Uterus (tissue), 2 donors: ENCODE measurements around the gene TCAF2.
"Not testable (repeated sequence)": the region's sequence is repeated elsewhere in the genome, so short reads cannot be mapped to it uniquely, and the experiment has no call there.

ENCODE experiments used
- POLR2A ChIP-seq, 2 donors: fragments of 450-650 bp; IDR thresholded peaks; one replicate each; pipeline ENCODE4 v1.6.1; 2016; ENCODE audit warnings: antibody characterized with exemption in 2 of 2, mild to moderate bottlenecking in 1 of 2, moderate library complexity in 1 of 2
- TF ChIP-seq, protein P1 (sequence below), 4 experiments: fragments of 200-600 bp in 2 of 4; fragments of 450-650 bp in 2 of 4; sonication (generic) in 2 of 4; IDR thresholded peaks; one replicate each; pipeline ENCODE4 v1.5.1; 2016 to 2019; ENCODE audit warnings: antibody characterized with exemption in 4 of 4, mild to moderate bottlenecking in 2 of 4, moderate library complexity in 1 of 4

DNA sequence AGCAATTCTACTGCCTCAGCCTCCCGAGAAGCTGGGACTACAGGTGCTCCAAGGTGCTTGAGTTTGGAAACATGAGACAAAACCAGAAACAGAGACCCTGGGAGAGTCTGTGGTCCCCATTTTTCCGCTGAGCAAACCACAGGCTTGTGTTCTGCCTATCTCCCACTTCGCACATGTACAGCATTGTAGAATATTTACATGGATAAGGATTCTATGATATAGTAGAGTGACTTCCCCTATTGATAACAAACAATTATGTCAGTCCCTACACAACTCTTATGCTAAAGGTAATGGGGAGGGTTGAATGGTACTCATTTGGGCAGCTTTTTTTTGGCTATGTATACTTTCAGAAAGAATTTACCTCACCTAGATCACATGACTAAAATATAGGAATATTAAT is 29.1 kb downstream of the TCAF2 start:
- TF ChIP-seq, protein P1, sequence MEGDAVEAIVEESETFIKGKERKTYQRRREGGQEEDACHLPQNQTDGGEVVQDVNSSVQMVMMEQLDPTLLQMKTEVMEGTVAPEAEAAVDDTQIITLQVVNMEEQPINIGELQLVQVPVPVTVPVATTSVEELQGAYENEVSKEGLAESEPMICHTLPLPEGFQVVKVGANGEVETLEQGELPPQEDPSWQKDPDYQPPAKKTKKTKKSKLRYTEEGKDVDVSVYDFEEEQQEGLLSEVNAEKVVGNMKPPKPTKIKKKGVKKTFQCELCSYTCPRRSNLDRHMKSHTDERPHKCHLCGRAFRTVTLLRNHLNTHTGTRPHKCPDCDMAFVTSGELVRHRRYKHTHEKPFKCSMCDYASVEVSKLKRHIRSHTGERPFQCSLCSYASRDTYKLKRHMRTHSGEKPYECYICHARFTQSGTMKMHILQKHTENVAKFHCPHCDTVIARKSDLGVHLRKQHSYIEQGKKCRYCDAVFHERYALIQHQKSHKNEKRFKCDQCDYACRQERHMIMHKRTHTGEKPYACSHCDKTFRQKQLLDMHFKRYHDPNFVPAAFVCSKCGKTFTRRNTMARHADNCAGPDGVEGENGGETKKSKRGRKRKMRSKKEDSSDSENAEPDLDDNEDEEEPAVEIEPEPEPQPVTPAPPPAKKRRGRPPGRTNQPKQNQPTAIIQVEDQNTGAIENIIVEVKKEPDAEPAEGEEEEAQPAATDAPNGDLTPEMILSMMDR (IDR thresholded peaks at IDR 0.05) = not testable (repeated sequence)
- TF ChIP-seq POLR2A (IDR thresholded peaks at IDR 0.05) = not testable (repeated sequence)
